Duodenal mucosa (tissue), 2 donors: ENCODE measurements around the gene AFF1.

ENCODE experiments used
- H3K27ac ChIP-seq: one replicate; pipeline ENCODE4 v1.7.0; 2013; ENCODE audit warnings: low read depth, low read length
- H3K27me3 ChIP-seq, 2 donors: one replicate each; pipeline ENCODE4 v1.7.0; 2013; ENCODE audit warnings: low read length in 2 of 2, control low read depth in 1 of 2; ENCODE audit not compliant: insufficient read depth in 2 of 2, control insufficient read depth in 1 of 2
- H3K36me3 ChIP-seq, 2 donors: one replicate each; pipeline ENCODE4 v1.7.0; 2013; ENCODE audit warnings: low read length in 2 of 2, control low read depth in 1 of 2; ENCODE audit not compliant: insufficient read depth in 2 of 2, control insufficient read depth in 1 of 2
- H3K4me1 ChIP-seq, 2 donors: one replicate each; pipeline ENCODE4 v1.7.0; 2013; ENCODE audit warnings: low read length in 2 of 2, control low read depth in 1 of 2; ENCODE audit not compliant: insufficient read depth in 2 of 2, control insufficient read depth in 1 of 2
- H3K4me3 ChIP-seq, 2 donors: one replicate each; pipeline ENCODE4 v1.7.0; 2013; ENCODE audit warnings: low read length in 2 of 2, low read depth in 1 of 2
- H3K9ac ChIP-seq, 2 donors: one replicate each; pipeline ENCODE4 v1.7.0; 2013; ENCODE audit warnings: low read length in 2 of 2, low read depth in 1 of 2
- H3K9me3 ChIP-seq, 2 donors: one replicate each; pipeline ENCODE4 v1.7.0; 2013; ENCODE audit warnings: low read length in 2 of 2, control low read depth in 1 of 2; ENCODE audit not compliant: control insufficient read depth in 1 of 2

Gene AFF1

GRCh38 chr4:86950831-86951525, 16.2 kb downstream of the AFF1 start:
- H3K36me3 ChIP-seq = no peaks in the 10 kb centered on the region
- no peak overlapping the region for H3K27ac ChIP-seq
- no peaks in the 10 kb centered on the region for H3K27me3 ChIP-seq
- H3K4me3 ChIP-seq = no peak overlapping the region
- H3K4me1 ChIP-seq = peaks cover 4 to 11% of the 10 kb centered on the region in 2 donors
- no peak overlapping the region for H3K9ac ChIP-seq
- no peaks in the 10 kb centered on the region for H3K9me3 ChIP-seq

- H3K4me1 ChIP-seq = peaks cover 14 to 24% of the 10 kb centered on the region in 2 donors
- H3K27ac ChIP-seq = no peak overlapping the region
- H3K9me3 ChIP-seq = no peaks in the 10 kb centered on the region
- H3K9ac ChIP-seq = no peak overlapping the region
- no peaks in the 10 kb centered on the region for H3K36me3 ChIP-seq
- H3K4me3 ChIP-seq = no peak overlapping the region
- H3K27me3 ChIP-seq = no peaks in the 10 kb centered on the region
Measured at GRCh38 chr4:86955888-86956451, 21.2 kb downstream of the AFF1 start.

GRCh38 chr4:86957215-86957614, 22.4 kb downstream of the AFF1 start:
- H3K27me3 ChIP-seq = no peaks in the 10 kb centered on the region
- no peaks in the 10 kb centered on the region for H3K36me3 ChIP-seq
- H3K9ac ChIP-seq = no peak overlapping the region
- no peak overlapping the region for H3K27ac ChIP-seq
- no peaks in the 10 kb centered on the region for H3K9me3 ChIP-seq
- peaks cover 19 to 26% of the 10 kb centered on the region in 2 donors for H3K4me1 ChIP-seq
- no peak overlapping the region for H3K4me3 ChIP-seq

- Histone ChIP-seq H3K36me3 (no peaks in the 10 kb centered on the region), H3K9me3 (no peaks in the 10 kb centered on the region), H3K4me3 (no peak overlapping the region), H3K27ac (no peak overlapping the region), H3K4me1 (peaks cover 19 to 26% of the 10 kb centered on the region in 2 donors), H3K9ac (no peak overlapping the region), H3K27me3 (no peaks in the 10 kb centered on the region)
Measured at GRCh38 chr4:86959588-86960500, 25.0 kb downstream of the AFF1 start.

- Histone ChIP-seq H3K4me1 (peaks cover 20 to 26% of the 10 kb centered on the region in 2 donors), H3K27me3 (no peaks in the 10 kb centered on the region), H3K36me3 (no peaks in the 10 kb centered on the region), H3K4me3 (no peak overlapping the region), H3K9ac (no peak overlapping the region), H3K27ac (no peak overlapping the region), H3K9me3 (no peaks in the 10 kb centered on the region)
Measured at GRCh38 chr4:86960557-86960961, 25.7 kb downstream of the AFF1 start.

- H3K27ac ChIP-seq = no peak overlapping the region
- no peaks in the 10 kb centered on the region for H3K27me3 ChIP-seq
- H3K9ac ChIP-seq = no peak overlapping the region
- H3K4me1 ChIP-seq = peaks cover 22% of the 10 kb centered on the region in 2 donors
- no peak overlapping the region for H3K4me3 ChIP-seq
- no peaks in the 10 kb centered on the region for H3K36me3 ChIP-seq
- H3K9me3 ChIP-seq = no peaks in the 10 kb centered on the region
Measured at GRCh38 chr4:86961116-86961515, 26.3 kb downstream of the AFF1 start.

- no peaks in the 10 kb centered on the region for H3K9me3 ChIP-seq
- no peak overlapping the region for H3K4me3 ChIP-seq
- H3K4me1 ChIP-seq = peaks cover 21 to 22% of the 10 kb centered on the region in 2 donors
- no peaks in the 10 kb centered on the region for H3K36me3 ChIP-seq
- no peaks in the 10 kb centered on the region for H3K27me3 ChIP-seq
- no peak overlapping the region for H3K27ac ChIP-seq
- H3K9ac ChIP-seq = no peak overlapping the region
Measured at GRCh38 chr4:86961605-86962295, 26.9 kb downstream of the AFF1 start.

GRCh38 chr4:86963697-86964096, 28.9 kb downstream of the AFF1 start:
- H3K27me3 ChIP-seq = no peaks in the 10 kb centered on the region

GRCh38 chr4:86965019-86965976, 30.5 kb downstream of the AFF1 start:
- no peak overlapping the region for H3K4me3 ChIP-seq
- H3K27me3 ChIP-seq = no peaks in the 10 kb centered on the region
- no peaks in the 10 kb centered on the region for H3K9me3 ChIP-seq
- no peak overlapping the region for H3K27ac ChIP-seq
- H3K4me1 ChIP-seq = peaks cover 15 to 18% of the 10 kb centered on the region in 2 donors
- H3K9ac ChIP-seq = no peak overlapping the region
- no peaks in the 10 kb centered on the region for H3K36me3 ChIP-seq

More at GRCh38 chr4:86963697-86964096, 28.9 kb downstream of the AFF1 start:
- Histone ChIP-seq H3K4me3 (no peak overlapping the region), H3K9me3 (no peaks in the 10 kb centered on the region), H3K9ac (no peak overlapping the region), H3K36me3 (no peaks in the 10 kb centered on the region), H3K27ac (no peak overlapping the region), H3K4me1 (peaks cover 22 to 27% of the 10 kb centered on the region in 2 donors)
